Hepatocyte (in vitro differentiated cells): ENCODE data around the gene COA8. TPM values are rescaled to one million over a fixed set of nuclear protein-coding genes. Genes with fewer than 3 reads are reported as not detected.

Experiments used
- DNase-seq: peaks from one replicate; pipeline ENCODE4 v3.0.0-alpha.2; 2016; ENCODE audit warnings: low spot score
- H2AFZ ChIP-seq: fragments of 200-600 bp; sonication (generic); 2 replicates; pipeline ENCODE4 v1.6.0; 2016; ENCODE audit warnings: antibody characterized with exemption, mild to moderate bottlenecking
- H3K27ac ChIP-seq: fragments of 200-600 bp; sonication (generic); 2 replicates; pipeline ENCODE4 v1.5.1; 2016; ENCODE audit warnings: mild to moderate bottlenecking
- H3K27me3 ChIP-seq: fragments of 200-600 bp; sonication (generic); 2 replicates; pipeline ENCODE4 v1.6.1; 2016
- H3K36me3 ChIP-seq: fragments of 200-600 bp; sonication (generic); replicated peaks from 2 replicates; pipeline ENCODE4 v1.5.1; 2016; ENCODE audit warnings: low read depth; ENCODE audit not compliant: insufficient read depth
- H3K4me1 ChIP-seq: fragments of 200-600 bp; sonication (generic); 2 replicates; pipeline ENCODE4 v1.5.1; 2016; ENCODE audit warnings: mild to moderate bottlenecking, moderate library complexity; ENCODE audit not compliant: insufficient read depth
- H3K4me2 ChIP-seq: fragments of 200-600 bp; sonication (generic); 2 replicates; pipeline ENCODE4 v1.6.0; 2016
- H3K4me3 ChIP-seq: fragments of 200-600 bp; sonication (generic); 2 replicates; pipeline ENCODE4 v1.5.1; 2016; ENCODE audit warnings: mild to moderate bottlenecking
- H3K79me2 ChIP-seq: fragments of 200-600 bp; sonication (generic); 2 replicates; pipeline ENCODE4 v1.6.0; 2017; ENCODE audit warnings: mild to moderate bottlenecking
- H3K9me2 ChIP-seq: fragments of 200-600 bp; sonication (generic); replicated peaks from 2 replicates; pipeline ENCODE4 v1.6.0; 2017; ENCODE audit warnings: mild to moderate bottlenecking; ENCODE audit not compliant: insufficient read depth
- H3K9me3 ChIP-seq: fragments of 200-600 bp; sonication (generic); 2 replicates; pipeline ENCODE4 v1.5.1; 2016; ENCODE audit warnings: low read depth, mild to moderate bottlenecking
- H4K20me1 ChIP-seq: fragments of 200-600 bp; sonication (generic); 2 replicates; pipeline ENCODE4 v1.6.0; 2016; ENCODE audit warnings: mild to moderate bottlenecking; ENCODE audit not compliant: insufficient read depth, poor library complexity, severe bottlenecking
- EZH2 ChIP-seq: fragments of 200-600 bp; sonication (generic); IDR thresholded peaks from 2 replicates; pipeline ENCODE4 v1.6.1; 2016; ENCODE audit warnings: antibody characterized with exemption, mild to moderate bottlenecking, borderline replicate concordance
- EZH2phosphoT487 ChIP-seq: fragments of 200-600 bp; sonication (generic); IDR thresholded peaks from one replicate; pipeline ENCODE4 v1.6.1; 2018; ENCODE audit warnings: antibody characterized with exemption, mild to moderate bottlenecking, low read depth, moderate library complexity; ENCODE audit not compliant: unreplicated experiment, severe bottlenecking
- WGBS: methylation state at CpG from one replicate; pipeline ENCODE4 v1.1.6; 2016; ENCODE audit warnings: low lambda C conversion rate; ENCODE audit errors: missing lambda C conversion rate; 5-methylcytosine and 5-hydroxymethylcytosine counted together
- polyA plus RNA-seq: library from polyadenylated mRNA; unstranded; fragments of >200 nt; fragmentation: Nextera tagmentation; extraction: Ambion mirVana; gene quantifications from 2 replicates; pipeline ENCODE4 v1.2.1, GENCODE V29; 2016
- total RNA-seq: library from RNA; depleted of rRNA; stranded (reverse); fragments of >200 nt; gene quantifications from 2 replicates; pipeline ENCODE4 v1.2.3, GENCODE V29; 2014
- TF ChIP-seq, protein P1 (sequence below): fragments of 200-600 bp; sonication (generic); IDR thresholded peaks from 2 replicates; pipeline ENCODE4 v1.5.1; 2016; ENCODE audit warnings: antibody characterized with exemption, mild to moderate bottlenecking; ENCODE audit not compliant: poor library complexity

Gene COA8
- total and polyA plus RNA-seq, 2 experiments from 2014 or later = 58.7 to 68.2 TPM

GRCh38 chr14:103534576-103535061, 28.1 kb upstream of the COA8 start:
- H3K27me3 ChIP-seq = no peaks in the 10 kb centered on the region
- TF ChIP-seq EZH2 (no peak), EZH2phosphoT487 (no peak)
- TF ChIP-seq, protein P1, sequence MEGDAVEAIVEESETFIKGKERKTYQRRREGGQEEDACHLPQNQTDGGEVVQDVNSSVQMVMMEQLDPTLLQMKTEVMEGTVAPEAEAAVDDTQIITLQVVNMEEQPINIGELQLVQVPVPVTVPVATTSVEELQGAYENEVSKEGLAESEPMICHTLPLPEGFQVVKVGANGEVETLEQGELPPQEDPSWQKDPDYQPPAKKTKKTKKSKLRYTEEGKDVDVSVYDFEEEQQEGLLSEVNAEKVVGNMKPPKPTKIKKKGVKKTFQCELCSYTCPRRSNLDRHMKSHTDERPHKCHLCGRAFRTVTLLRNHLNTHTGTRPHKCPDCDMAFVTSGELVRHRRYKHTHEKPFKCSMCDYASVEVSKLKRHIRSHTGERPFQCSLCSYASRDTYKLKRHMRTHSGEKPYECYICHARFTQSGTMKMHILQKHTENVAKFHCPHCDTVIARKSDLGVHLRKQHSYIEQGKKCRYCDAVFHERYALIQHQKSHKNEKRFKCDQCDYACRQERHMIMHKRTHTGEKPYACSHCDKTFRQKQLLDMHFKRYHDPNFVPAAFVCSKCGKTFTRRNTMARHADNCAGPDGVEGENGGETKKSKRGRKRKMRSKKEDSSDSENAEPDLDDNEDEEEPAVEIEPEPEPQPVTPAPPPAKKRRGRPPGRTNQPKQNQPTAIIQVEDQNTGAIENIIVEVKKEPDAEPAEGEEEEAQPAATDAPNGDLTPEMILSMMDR = no peak
- peaks cover 18% of the 10 kb centered on the region for H3K79me2 ChIP-seq
- no peak overlapping the region for H3K27ac ChIP-seq
- no peaks in the 10 kb centered on the region for H3K9me3 ChIP-seq
- H2AFZ ChIP-seq = no peak overlapping the region
- 89% methylated on average over 22 of the region's 22 CpGs for WGBS
- peaks cover 4% of the 10 kb centered on the region for H3K4me1 ChIP-seq
- H3K9me2 ChIP-seq = no peaks in the 10 kb centered on the region
- no peak overlapping the region for H3K4me3 ChIP-seq
- DNase-seq = no peak
- no peaks in the 10 kb centered on the region for H3K36me3 ChIP-seq
- no peak overlapping the region for H3K4me2 ChIP-seq
- no peaks in the 10 kb centered on the region for H4K20me1 ChIP-seq

DNA sequence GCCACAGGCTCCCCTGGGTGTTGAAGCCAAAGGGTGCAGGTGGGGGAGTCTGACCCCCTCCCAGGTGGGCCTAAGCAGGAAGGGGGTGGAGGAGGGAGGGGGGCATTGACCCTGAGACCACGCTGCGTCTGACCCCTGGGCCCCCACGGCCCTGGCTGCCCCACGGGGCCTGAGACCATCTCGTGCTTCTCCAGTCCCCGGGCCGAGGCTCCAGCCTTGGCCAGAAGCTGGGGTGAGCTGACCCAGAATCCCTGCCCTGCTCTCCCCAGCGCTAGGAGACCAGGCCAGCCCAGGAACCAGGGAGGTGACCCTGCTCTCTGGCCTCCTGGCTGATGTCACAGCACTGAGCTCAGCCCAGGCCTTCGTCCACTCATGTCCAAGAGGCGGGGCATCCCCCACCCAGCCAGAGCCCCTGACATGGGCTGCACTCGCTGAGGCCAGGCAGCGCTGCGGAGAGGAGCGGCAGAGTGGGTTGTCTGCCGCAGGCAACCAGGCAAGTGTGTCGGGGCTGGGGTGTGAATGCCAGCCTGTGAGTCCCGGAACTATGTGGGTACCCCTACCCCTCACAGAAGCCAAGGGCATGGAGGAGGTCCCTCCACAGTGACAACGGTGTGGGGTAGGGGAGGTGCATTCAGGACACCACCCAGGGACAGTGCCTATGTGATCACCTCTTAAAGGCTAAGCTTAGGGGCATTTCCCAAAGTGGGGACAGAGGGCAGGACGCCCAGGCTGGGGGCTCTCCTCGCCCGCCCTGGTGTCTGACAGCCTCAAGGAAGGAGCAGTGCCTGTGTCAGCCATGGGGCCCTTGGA, 27.5 kb upstream of the COA8 start:
- WGBS = 90% methylated on average over 15 of the region's 21 CpGs

DNA sequence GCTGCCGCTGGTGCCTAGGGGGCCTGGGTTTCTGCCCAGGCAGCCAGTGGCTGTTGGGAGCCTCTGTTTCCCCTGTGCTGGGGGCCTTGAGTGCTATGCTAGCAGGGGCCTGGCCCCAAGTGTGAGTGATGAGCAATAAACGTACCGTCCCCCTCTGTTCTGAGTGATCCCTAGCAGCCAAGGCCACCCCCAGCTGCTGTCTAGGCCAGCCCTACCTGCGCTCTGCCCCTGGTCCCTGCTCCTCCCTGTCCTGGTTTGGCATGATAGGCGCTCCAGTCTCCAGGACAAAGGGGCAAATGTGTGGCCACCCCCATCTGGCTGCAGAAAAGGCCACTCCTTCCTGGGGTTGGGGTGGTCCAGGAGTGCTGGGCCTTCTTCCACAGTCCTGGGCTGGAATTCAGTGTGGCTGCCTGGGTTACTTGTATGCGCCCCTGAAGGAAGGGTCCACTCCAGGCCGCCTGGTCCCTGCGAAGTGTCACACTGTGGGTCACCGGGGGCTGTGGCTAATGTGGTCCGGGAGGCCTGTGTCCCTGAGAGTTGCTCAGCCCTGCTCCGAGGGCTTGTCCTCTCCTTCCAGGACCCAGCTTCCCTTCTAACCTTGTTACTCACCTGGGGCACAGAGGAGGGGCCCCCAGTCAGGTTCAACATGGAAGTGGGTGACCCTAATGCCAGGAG, 26.7 kb upstream of the COA8 start:
- no peaks in the 10 kb centered on the region for H3K27me3 ChIP-seq
- H3K36me3 ChIP-seq = no peaks in the 10 kb centered on the region
- H3K4me1 ChIP-seq = peaks cover 12% of the 10 kb centered on the region
- TF ChIP-seq, protein P1 = no peak
- TF ChIP-seq EZH2 (no peak), EZH2phosphoT487 (no peak)
- DNase-seq = no peak
- peaks cover 4% of the 10 kb centered on the region for H3K79me2 ChIP-seq
- no peaks in the 10 kb centered on the region for H4K20me1 ChIP-seq
- no peaks in the 10 kb centered on the region for H3K9me2 ChIP-seq
- no peak overlapping the region for H3K27ac ChIP-seq
- no peak overlapping the region for H3K4me2 ChIP-seq
- no peaks in the 10 kb centered on the region for H3K9me3 ChIP-seq
- no peak overlapping the region for H2AFZ ChIP-seq
- no peak overlapping the region for H3K4me3 ChIP-seq
- WGBS = 95% methylated on average over 11 of the region's 11 CpGs

More for the DNA sequence above, 27.5 kb upstream of the COA8 start:
- Histone ChIP-seq H2AFZ (no peak overlapping the region), H3K9me2 (no peaks in the 10 kb centered on the region), H3K36me3 (no peaks in the 10 kb centered on the region), H4K20me1 (no peaks in the 10 kb centered on the region), H3K27ac (no peak overlapping the region), H3K79me2 (peaks cover 11% of the 10 kb centered on the region), H3K4me2 (no peak overlapping the region), H3K27me3 (no peaks in the 10 kb centered on the region), H3K9me3 (no peaks in the 10 kb centered on the region), H3K4me3 (no peak overlapping the region), H3K4me1 (peaks cover 4% of the 10 kb centered on the region)
- no peak for TF ChIP-seq EZH2
- no peak for TF ChIP-seq EZH2phosphoT487
- TF ChIP-seq, protein P1 = no peak
- DNase-seq = no peak
